DMS 273 (cell line): Measurements from ENCODE around the gene PDE9A.
A peak's percentile ranks its signal among the peaks of the same experiment; 100 is the strongest.

ENCODE experiments used
- DNase-seq: peaks from one replicate; lab custom pipeline; 2025; ENCODE audit not compliant: unreplicated experiment; lab: John Stamatoyannopoulos, UW

Gene PDE9A

DNA sequence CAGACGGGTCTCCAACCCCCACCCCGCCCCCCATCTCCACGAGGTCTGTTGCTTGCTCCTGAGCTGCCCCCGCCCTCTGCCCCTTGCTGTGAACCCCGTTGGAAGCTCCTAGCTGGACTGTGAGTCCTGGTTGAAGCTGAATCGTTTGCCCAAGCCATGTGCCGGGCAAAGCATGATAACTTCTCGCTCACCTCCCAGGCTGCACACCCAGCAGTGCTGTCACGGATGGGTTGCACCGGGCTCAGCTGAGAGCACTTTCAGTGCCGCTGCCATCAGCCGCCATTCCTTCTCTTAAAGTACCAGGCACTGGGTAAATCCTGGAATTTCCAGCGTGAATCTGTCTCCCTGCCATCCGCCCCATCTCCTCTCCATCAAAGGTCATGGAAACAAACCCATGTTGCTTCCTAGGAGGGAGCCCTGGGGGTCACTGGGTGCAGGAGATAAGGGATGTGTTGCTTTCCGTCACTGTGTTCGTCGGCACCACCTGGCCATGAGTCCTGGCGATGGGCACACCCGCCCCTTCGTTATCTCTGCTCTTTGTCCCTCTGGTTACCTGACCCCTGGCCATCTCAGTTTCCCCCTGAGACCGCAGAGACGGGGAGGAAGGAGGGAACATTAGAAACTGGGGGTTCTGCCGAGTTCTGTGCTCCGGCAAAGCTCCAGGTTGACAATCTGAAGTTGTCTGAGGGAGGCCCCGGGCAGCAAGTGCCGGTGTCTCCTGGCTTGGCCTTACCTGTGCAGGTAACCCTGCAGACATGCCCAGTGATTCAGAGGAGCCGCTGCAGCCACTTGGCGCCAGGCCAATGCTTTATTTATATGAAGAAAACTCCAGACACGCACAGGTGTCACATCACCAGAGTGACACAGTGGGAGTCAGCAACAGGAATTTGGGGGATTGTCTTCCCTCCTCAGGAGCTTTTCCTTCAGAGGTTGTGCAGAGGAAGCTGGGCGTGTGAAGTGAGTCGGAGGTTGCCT, 2.7 kb downstream of the PDE9A start:
- DNase-seq, result peak; percentile 40

- no peak for DNase-seq
These were observed 3.5 kb downstream of the PDE9A start for GRCh38 chr21:42656872-42657271.

- DNase-seq, result no peak
These were observed 4.4 kb downstream of the PDE9A start for GRCh38 chr21:42657676-42658319.

DNA sequence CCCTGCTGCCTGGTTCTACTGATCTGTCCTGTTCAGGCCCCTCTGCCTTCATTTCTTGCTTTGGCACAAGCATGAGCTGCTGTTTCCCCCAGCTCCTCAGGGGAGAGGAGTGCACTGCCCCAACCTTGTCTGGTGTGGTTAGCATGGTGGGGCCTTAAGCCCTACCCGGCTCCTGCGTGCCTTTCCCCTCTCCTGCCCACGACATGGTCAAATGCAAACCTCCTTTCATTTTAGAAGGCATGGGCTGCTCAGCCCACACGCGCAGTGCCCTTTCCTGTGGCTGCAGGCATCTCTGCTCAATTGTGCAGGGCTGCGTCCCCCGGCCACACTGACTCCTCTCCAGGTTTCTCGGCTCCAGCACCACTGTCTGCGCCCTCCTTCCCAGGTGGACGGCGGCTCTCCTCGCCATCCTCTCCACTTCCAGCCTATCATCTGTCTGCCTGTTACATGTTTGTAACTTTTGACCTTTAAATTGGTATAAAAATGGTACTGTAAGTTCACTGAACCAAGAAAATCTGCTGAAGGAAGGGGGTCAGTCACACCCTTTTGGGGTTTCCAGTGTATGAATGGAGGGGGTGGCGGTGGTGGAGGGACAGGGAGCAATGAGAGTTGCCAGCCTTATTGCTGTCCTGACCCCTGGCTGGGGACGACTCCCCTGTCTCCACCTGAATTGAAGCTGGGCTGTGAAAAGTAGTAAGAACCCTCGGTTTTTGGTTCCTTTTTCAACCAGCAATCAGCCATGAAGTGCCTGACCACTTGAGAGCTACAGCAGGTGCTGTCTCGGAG, 5.1 kb downstream of the PDE9A start:
- DNase-seq, result no peak

DNA sequence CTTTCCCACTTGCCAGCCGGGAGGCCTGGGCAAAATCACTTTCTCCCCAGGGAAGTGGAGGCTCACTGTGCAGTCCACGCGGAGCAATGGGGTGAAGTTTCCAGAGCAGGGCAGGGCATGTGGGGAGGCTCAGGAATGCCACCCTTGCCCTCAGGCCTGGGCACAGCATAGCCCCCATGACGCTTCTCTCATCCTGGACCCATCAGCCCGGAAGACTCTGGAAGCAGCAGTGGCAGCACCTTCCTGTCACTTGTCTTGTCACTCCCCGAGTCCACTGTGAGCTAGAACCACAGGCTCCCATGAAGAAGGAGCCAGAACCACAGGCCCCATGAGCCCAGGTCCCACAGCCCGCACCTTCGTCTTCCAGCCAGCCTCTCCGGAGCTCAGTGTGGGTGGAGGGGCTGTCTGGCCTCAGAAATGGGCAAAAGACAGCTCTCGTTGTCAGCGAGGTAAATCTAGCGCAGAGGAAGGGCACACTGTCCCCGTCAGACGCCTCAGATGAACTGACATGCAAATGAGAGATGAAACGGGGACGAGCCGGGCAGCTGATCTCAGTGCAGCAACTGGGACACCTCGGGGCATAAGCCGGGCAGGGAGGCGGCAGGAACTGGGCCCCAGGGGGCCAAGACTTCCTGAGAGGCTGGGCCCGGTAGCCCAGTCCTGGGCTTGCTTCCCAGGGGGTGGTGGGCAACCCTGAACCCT, 6.1 kb downstream of the PDE9A start:
- DNase-seq, result no peak

DNA sequence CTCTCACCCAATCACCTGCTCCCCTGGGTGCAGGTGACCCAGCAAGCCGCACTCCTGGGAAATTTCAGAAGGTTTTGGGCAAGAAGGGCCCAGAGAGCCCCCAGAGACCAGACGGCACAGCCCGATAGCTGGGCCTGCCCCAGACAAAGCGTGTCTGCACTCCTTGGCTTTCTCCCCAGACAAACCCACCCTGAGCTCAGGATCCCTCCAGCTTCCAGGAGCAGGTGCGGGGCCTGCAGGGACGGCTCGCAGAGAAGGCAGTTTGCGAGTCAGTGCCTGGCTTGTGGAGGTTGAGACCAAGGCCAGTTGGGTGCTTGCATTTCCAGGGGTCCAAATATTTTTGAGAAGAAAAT, 6.7 kb downstream of the PDE9A start:
- DNase-seq, result no peak

DNA sequence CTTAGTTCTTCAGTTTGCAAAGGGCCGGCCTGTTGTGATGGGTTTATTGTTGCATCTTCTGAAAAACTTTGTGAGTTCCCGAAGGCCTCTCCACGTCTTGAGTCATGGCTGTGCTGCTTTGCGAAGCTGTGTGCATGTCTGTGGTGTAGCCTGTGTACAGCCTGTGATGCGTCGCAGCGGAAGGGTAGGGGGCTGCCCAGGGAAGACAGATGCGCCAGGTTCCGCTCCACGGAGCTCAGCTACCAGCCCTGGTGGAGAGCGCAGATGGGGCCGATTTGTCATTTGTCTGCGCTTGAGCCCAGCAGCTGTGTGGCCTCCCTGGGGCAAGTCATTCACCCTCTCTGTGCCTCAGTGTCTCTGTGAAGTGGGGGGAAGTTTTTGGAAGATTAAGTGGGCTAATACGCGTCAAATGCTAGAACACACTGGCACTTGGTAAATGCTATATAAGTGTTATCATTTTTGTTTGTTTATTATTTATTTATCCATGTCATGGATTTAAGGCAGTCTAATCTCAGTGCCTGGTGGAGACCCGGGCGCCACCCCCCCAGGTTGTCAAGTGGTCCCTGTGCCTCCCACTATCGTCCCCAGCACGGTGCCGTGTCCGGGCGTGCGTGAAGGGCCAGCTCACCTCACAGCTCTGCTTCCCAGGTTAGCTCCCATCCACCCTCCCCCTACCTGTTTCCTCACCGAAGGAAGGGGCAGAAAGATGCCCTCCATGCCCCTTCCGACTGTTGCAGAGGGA, 8.4 kb downstream of the PDE9A start:
- DNase-seq, result peak; percentile 57

DNA sequence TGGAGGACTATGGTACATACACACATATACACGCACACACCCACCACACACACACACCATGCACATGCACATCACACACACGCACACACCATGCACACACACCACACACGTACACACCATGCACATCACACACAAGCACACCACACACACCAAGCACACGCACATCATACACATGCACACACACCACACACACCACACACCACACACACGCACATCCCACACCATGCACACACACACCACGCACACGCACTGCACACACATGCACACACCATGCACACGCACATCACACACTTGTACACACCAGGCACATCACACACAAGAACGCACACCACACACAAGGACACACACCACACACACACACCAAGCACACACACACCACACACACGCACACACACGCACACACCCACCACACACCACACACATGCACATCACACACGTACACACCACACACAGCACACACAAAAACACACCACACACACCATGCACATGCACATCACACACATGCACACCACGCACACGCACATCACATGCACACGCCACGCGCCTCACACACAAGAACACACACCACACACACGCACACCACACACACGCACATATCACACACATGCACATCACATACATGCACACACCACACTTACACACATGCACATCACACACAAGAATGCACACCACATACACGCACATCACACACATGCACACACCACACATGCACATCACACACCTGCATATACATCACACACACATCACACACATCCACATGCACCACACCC, 9.2 kb downstream of the PDE9A start:
- no peak for DNase-seq

DNA sequence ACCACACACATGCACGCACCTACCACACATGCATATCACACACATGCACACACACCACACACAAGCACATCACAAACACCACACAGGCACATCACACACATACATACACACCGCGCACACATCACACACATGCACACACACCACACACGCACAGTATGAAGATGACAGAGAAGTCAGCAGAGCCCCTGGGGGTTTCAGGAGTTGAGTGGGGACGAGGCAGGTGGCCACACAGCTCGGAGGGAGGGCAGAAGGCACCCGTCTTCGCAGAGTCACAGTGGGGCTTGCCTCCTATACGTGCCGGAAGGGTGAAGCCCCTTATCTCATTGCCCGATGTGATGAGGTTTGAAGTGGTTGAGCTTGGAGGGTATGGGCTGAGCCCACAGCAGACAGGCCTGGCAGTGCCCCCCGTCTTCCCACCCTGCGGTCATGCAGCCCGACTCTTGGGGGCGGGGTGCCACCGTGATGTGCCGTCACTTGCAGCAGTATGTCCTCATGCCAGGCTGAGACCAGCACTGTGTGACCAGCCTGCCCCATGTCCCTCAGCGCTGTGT, 9.9 kb downstream of the PDE9A start:
- DNase-seq, result no peak

DNA sequence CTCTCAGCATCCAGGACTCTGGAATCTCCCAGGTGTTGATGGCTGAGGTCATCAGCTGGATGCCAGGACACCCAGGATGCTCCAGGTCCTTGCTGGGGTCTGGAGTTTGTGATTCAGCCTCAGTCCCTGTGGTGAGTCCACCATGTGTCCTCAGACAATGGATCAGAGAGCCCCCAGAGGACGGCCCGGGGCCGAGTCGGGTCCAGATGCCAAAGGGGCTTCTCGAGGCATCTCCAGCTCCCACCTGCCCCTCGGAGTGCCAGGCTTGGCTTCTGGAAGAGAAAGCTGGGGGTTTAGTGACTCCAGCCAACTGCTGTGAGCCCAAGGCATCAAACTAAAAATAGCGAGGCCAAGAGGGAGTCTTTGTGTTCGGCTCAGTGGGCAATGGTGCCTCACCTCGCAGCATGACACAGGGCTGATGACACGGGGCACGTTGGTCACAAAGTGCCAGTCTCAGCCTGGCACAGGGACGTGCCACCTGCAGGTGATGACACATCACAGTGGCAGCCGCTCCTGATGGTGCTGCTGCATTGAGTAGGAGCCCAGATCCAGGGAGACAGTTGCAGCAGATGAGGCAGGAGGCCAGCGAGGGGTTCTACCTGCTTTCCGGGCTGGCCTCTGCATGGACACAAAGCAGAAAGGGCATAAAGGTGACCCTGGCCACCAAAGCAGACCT, 10.6 kb downstream of the PDE9A start:
- DNase-seq, result no peak

DNA sequence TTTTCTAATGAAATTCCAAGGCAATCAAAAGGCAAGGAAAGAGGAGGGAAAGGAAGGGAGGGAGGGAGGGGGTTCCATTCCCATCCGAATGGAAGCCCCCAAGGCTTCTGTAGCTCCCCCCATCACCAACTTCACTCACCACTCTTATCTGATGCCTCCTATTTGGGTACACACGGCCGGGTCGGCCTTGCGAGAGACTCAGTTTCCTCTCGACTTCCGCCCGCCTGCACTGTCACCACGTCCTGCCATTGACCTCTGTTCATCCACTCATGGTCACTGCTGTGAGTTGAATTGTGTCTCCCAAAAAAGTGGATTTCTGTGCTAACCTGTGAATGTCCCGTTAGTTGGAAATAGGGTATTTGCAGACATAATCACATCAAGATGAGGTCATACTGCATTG, 11.2 kb downstream of the PDE9A start:
- no peak for DNase-seq

- DNase-seq, result no peak
These were observed 11.6 kb downstream of the PDE9A start for GRCh38 chr21:42665026-42665425.

DNA sequence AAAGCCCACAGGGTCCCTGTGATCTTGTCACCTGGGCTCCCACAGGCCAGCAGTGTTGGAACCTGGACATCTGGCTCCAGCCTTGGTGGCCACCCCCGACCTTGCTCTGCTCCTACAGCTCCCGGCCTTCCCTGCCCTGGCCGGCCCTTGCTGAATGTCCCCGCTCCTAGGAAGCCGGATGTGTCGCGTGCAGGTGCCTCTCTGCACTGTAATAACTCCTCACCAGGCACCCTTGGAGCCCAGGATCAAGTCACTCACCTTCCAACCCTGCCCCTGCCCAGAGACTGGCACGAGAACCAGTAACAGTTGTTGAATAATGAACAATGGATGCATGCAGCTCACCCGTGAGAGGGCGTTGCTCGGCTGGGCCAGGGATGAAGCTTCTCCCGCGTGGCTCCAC, 12.1 kb downstream of the PDE9A start:
- no peak for DNase-seq

DNA sequence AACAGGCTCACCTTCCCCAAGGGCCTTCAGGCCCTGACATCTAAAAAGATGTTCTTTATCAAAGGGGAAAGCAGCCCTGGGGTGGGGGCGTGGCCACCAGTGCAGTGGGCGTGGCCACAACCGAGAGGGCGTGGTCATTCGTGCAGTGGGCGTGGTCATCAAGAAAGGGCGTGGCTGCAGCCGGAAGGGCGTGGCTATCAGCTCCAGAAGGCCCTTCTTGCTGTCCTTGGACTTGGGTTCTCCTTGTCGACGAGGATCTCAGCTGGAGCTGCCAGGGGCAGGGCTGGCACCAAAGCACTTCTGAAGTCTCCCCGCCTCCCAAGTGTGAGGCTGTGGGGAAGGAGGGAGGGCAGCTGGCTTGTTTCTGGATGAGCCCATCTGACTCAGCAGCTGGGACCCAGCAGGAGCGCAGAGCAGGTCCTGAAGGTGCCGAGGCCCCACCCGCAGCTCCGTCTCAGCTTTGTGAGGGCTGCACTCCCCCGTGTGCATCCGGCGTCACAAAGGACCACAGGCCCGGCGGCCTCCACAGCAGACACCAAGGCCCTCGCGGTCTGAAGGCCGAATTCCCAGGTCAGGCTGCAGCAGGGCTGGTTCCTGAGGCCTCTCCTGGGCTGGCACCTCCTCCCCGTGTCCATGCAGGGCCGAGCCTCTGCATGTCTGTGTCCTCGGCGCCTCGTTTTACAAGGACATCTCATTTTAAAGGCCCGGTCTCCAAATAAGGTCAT, 12.8 kb downstream of the PDE9A start:
- peak; percentile 28 for DNase-seq

GRCh38 chr21:42666925-42667324, 13.5 kb downstream of the PDE9A start:
- no peak for DNase-seq

GRCh38 chr21:42668298-42668992, 15.0 kb downstream of the PDE9A start:
- no peak for DNase-seq

DNA sequence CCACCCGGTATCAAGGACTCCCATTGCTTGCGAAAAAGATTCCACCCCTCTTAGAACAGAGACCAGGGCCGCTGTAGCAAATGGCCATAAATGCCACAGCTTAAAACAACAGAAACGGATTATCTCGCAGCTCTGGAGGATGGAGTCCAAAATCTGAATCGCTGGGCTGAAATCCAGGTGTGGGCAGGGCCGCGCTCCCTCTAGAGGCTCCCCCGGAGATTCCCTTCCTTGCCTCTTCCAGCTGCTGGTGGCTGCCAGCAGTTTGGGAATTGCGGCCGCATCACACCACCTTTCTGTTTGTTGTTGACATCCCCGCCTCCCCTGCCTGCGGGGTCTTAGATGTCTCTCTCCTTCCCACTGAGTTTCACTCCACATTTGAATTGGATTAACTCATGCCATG, 15.6 kb downstream of the PDE9A start:
- DNase-seq, result peak; percentile 56
